ENCODE measurements around the gene NSMF. TPM values are rescaled to one million over a fixed set of nuclear protein-coding genes. Genes with fewer than 3 reads are reported as not detected.
A peak's percentile ranks its signal among the peaks of the same experiment; 100 is the strongest.

NSMF gene
- total RNA-seq, 4 donors from 2014 or later: 50.1 to 58.5 (median 54.2) TPM

DNA sequence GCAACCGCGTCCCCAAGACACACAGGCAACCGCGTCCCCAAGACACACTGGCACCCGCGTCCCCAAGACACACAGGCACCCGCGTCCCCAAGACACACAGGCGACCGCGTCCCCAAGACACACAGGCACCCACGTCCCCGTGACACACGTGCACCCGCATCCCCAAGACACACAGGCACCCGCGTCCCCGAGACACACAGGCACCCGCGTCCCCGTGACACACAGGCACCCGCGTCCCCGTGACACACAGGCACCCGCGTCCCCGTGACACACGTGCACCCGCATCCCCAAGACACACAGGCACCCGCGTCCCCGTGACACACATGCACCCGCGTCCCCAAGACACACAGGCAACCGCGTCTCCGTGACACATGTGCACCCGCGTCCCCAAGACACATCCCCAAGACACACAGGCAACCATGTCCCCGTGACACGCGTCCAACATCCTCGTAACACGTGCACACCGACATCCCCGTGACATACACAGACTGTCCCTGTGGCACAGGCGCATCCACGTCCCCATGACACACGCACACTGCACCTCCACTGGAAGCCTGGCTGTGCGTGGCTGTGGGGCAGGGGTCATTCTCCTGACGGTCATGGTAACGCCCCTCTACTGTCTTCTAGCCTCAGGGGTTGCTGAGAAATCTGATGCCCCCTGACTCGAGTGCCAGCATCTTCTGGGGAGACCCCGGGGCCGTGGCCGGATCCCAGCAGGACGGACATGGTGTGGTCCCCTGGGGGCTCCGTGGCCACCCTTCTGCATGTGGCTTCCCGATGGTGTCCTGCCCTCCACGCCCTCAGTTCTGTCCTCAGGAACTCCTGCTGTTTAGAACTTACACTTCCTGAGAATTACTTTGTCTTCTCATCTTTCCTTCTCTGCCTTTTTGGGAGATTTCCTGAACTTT, 60.3 kb downstream of the NSMF start:
- Histone ChIP-seq H3K27me3 (no peaks in the 10 kb centered on the region), H3K4me3 (replicated peaks in 1 of 3) (no peak overlapping the region), H3K9me3 (no peaks in the 10 kb centered on the region), H3K27ac (peak overlapping the region in 2 of 3 donors; percentile 43 to 52), H3K36me3 (no peaks in the 10 kb centered on the region), H3K4me1 (peaks cover 8 to 18% of the 10 kb centered on the region in 2 donors)
- intact Hi-C loops (cut with DNase I): loop anchor here (5.0 kb wide), 1 partner anchor 92 kb away; no protein-coding TSS in a partner anchor
- no peak for DNase-seq
- TF ChIP-seq, protein P1, sequence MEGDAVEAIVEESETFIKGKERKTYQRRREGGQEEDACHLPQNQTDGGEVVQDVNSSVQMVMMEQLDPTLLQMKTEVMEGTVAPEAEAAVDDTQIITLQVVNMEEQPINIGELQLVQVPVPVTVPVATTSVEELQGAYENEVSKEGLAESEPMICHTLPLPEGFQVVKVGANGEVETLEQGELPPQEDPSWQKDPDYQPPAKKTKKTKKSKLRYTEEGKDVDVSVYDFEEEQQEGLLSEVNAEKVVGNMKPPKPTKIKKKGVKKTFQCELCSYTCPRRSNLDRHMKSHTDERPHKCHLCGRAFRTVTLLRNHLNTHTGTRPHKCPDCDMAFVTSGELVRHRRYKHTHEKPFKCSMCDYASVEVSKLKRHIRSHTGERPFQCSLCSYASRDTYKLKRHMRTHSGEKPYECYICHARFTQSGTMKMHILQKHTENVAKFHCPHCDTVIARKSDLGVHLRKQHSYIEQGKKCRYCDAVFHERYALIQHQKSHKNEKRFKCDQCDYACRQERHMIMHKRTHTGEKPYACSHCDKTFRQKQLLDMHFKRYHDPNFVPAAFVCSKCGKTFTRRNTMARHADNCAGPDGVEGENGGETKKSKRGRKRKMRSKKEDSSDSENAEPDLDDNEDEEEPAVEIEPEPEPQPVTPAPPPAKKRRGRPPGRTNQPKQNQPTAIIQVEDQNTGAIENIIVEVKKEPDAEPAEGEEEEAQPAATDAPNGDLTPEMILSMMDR (IDR thresholded peaks at IDR 0.05): no peak
- no peak for TF ChIP-seq POLR2A (IDR thresholded peaks at IDR 0.05)
- WGBS, 2 donors: 95 to 96% methylated on average over 35 to 54 of the region's 60 CpGs

DNA sequence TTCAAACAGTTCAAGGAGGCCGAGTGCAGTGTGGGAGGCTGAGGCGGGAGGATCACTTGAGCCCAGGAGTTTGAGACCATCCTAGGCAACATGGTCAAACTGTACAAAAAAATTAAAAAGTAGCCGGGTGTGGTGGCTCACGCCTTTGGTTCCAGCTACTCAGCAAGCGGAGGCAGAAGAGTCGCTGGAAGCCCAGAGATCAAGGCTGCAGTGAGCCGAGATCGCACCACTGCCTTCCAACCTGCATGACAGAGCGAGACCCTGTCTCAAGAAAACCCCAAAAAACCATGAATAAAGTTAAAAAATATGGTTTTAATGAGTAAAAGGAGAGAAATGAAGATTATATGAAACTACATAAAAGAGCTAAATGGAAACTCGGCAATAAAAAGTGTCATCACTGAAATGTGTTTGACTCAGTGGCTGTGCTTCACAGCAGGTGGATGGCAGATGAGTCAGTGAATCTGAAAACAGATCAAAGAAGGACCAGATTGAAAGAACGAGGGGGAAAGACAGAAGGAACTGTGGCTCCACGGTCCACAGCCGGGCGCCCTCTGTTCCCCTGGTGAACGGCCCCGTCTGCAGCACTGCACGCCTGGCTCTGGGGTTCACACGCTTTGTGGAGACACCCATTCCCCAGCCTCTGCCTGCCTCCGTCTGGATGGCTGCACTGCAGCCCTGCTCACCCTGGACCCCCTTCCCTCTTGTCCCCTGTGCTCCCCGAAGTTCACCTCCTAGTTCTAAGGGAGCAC, 61.3 kb downstream of the NSMF start:
- TF ChIP-seq POLR2A (IDR thresholded peaks at IDR 0.05): no peak
- TF ChIP-seq, protein P1 (IDR thresholded peaks at IDR 0.05): no peak
- Histone ChIP-seq H3K27ac (no peak overlapping the region), H3K4me1 (peaks cover 8 to 18% of the 10 kb centered on the region in 2 donors), H3K4me3 (replicated peaks in 1 of 3) (no peak overlapping the region), H3K36me3 (no peaks in the 10 kb centered on the region), H3K9me3 (no peaks in the 10 kb centered on the region), H3K27me3 (no peaks in the 10 kb centered on the region)
- no peak for DNase-seq
- WGBS, 2 donors: 92 to 96% methylated on average over 20 of the region's 20 CpGs
- intact Hi-C loops (cut with DNase I): loop anchor here (5.0 kb wide), 1 partner anchor 91 kb away; no protein-coding TSS in a partner anchor

Small RNAs within 50 kb of the gene (microRNA-seq; reads per million reads assigned to microRNA genes)
- 1.5 reads per million for gene MIR7114

Other genes with a start within 250 kb of the NSMF start
- 1 to 10 TPM; 2.3 to 4.5 (median 3.8) TPM for gene RNF208, start 237.1 kb downstream of the NSMF start, total RNA-seq
- gene CYSRT1, start 234.2 kb downstream of the NSMF start, total RNA-seq: 1 to 10 TPM in 2 of 4 donors, under 1 TPM in 1, not detected in 1; 0.94 to 2.3 (median 1.3) TPM
- under 1 TPM in 2 of 4 donors, not detected in 2; 0.33 to 0.81 TPM for gene RNF224, start 231.8 kb downstream of the NSMF start, total RNA-seq
- gene SLC34A3, start 228.4 kb downstream of the NSMF start, total RNA-seq: under 1 TPM in 1 of 4 donors, not detected in 3; 0.33 TPM
- gene TUBB4B, start 218.0 kb downstream of the NSMF start, total RNA-seq: 100 to 1,000 TPM; 181 to 757 (median 487) TPM
- not detected for gene STPG3, start 208.0 kb downstream of the NSMF start, total RNA-seq
- gene NELFB, start 204.0 kb downstream of the NSMF start, total RNA-seq: 10 to 100 TPM; 29.8 to 39.1 (median 32.4) TPM
- 10 to 100 TPM; 10.8 to 14.7 (median 12.0) TPM for gene TOR4A, start 181.6 kb downstream of the NSMF start, total RNA-seq
- 10 to 100 TPM in 1 of 4 donors, 1 to 10 TPM in 3; 1.8 to 10.2 (median 6.8) TPM for gene NRARP, start 157.1 kb downstream of the NSMF start, total RNA-seq
- 10 to 100 TPM; 13.0 to 32.0 (median 26.6) TPM for gene EXD3, start 36.2 kb downstream of the NSMF start, total RNA-seq
- gene NOXA1, start 35.9 kb downstream of the NSMF start, total RNA-seq: 10 to 100 TPM in 2 of 4 donors, 1 to 10 TPM in 2; 5.4 to 16.6 (median 10.0) TPM
- gene ENTPD8, start 18.0 kb downstream of the NSMF start, total RNA-seq: under 1 TPM in 2 of 4 donors, not detected in 2; 0.29 to 0.78 TPM
- 10 to 100 TPM; 10.1 to 23.6 (median 11.6) TPM for gene PNPLA7, start 91.1 kb upstream of the NSMF start, total RNA-seq
- gene MRPL41, start 92.5 kb upstream of the NSMF start, total RNA-seq: 10 to 100 TPM; 24.5 to 67.2 (median 47.7) TPM
- gene DPH7, start 119.6 kb upstream of the NSMF start, total RNA-seq: 10 to 100 TPM; 20.8 to 47.4 (median 34.1) TPM
- gene ZMYND19, start 131.2 kb upstream of the NSMF start, total RNA-seq: 10 to 100 TPM in 1 of 4 donors, 1 to 10 TPM in 3; 8.7 to 14.3 (median 9.5) TPM
- gene ARRDC1, start 146.4 kb upstream of the NSMF start, total RNA-seq: 10 to 100 TPM; 45.6 to 66.2 (median 61.2) TPM
- gene EHMT1, start 159.7 kb upstream of the NSMF start, total RNA-seq: 10 to 100 TPM; 56.8 to 99.5 (median 94.4) TPM

All from thyroid gland (tissue), 4 donors.